B cell (primary cell): Measurements from ENCODE around the gene RFX2. TPM values are rescaled to one million over a fixed set of nuclear protein-coding genes. Genes with fewer than 3 reads are reported as not detected.

ENCODE experiments used
- ATAC-seq: fragments of 200-7000 bp; cut with Tn5 transposase; one replicate; pipeline ENCODE4 v1.10.0; 2021; ENCODE audit warnings: low read depth, mild to moderate bottlenecking, moderate number of reproducible peaks, moderate library complexity
- CTCF ChIA-PET: fragments of 350-600 bp; sonication (Branson Sonifier 250); formaldehyde crosslinking; loops from one replicate; lab custom pipeline; 2021; ENCODE audit warnings: antibody characterized with exemption, inconsistent platforms; lab: Charles Lee
- POLR2A ChIA-PET: fragments of 350-600 bp; sonication (Branson Sonifier 250); formaldehyde crosslinking; loops from one replicate; lab custom pipeline; 2021; ENCODE audit warnings: antibody characterized with exemption; lab: Charles Lee
- DNase-seq: peaks from one replicate; pipeline ENCODE4 v3.0.0; 2013
- H2AFZ ChIP-seq: 2 replicates; pipeline ENCODE4 v1.6.1; 2012; ENCODE audit warnings: mild to moderate bottlenecking, low read depth, low read length; ENCODE audit not compliant: insufficient read depth, poor library complexity, severe bottlenecking
- H3K27ac ChIP-seq, 2 donors: 1 replicate in 1 of 2; 2 replicates in 1 of 2; pipeline ENCODE4 v1.5.1; 2012 to 2013; ENCODE audit warnings: low read length in 2 of 2, mild to moderate bottlenecking in 2 of 2, moderate library complexity in 1 of 2
- H3K27me3 ChIP-seq, 4 experiments: fragments of 200-600 bp in 1 of 4; sonication (generic) in 1 of 4; replicated peaks in 1 of 4; 1 replicate in 2 of 4; 2 replicates in 2 of 4; pipeline versions ENCODE4 v1.6.1 to v1.7.0; 2013 to 2016; ENCODE audit warnings: low read length in 3 of 4, mild to moderate bottlenecking in 2 of 4, mixed read lengths in 1 of 4, moderate library complexity in 1 of 4; ENCODE audit not compliant: insufficient read depth in 4 of 4, control insufficient read depth in 3 of 4; ENCODE audit errors: control extremely low read depth in 1 of 4
- H3K36me3 ChIP-seq, 2 experiments: replicated peaks in 1 of 2; 1 replicate in 1 of 2; 2 replicates in 1 of 2; pipeline versions ENCODE4 v1.6.1 to v1.7.1; 2013; ENCODE audit warnings: low read length in 1 of 2; ENCODE audit not compliant: insufficient read depth in 2 of 2, control insufficient read depth in 1 of 2; ENCODE audit errors: control extremely low read depth in 1 of 2, extremely low read depth in 1 of 2
- H3K4me1 ChIP-seq, 2 donors: fragments of 200-600 bp in 1 of 2; sonication (generic) in 1 of 2; 1 replicate in 1 of 2; 2 replicates in 1 of 2; pipeline versions ENCODE4 v1.5.1 to v1.6.1; 2013 to 2017; ENCODE audit warnings: low read length in 2 of 2; ENCODE audit not compliant: control insufficient read depth in 2 of 2, insufficient read depth in 2 of 2
- H3K4me2 ChIP-seq: replicated peaks from 2 replicates; pipeline ENCODE3; 2012; ENCODE audit warnings: mild to moderate bottlenecking, low read depth, low read length; ENCODE audit not compliant: poor library complexity, severe bottlenecking
- H3K4me3 ChIP-seq, 5 experiments: fragments of 200-600 bp in 1 of 5; sonication (generic) in 1 of 5; 1 replicate in 3 of 5; 2 replicates in 2 of 5; pipeline versions ENCODE4 v1.5.1 to v1.7.0; 2011 to 2016; ENCODE audit warnings: low read length in 4 of 5, mild to moderate bottlenecking in 4 of 5, low read depth in 2 of 5, control low read depth in 1 of 5, moderate library complexity in 1 of 5; ENCODE audit not compliant: insufficient read depth in 1 of 5; ENCODE audit errors: control extremely low read depth in 1 of 5, extremely low read depth in 1 of 5
- H3K79me2 ChIP-seq: fragments of 200-600 bp; sonication (generic); one replicate; pipeline ENCODE4 v1.6.0; 2016; ENCODE audit warnings: low read length; ENCODE audit not compliant: control insufficient read depth, insufficient read depth
- H3K9ac ChIP-seq: fragments of 200-600 bp; sonication (generic); 2 replicates; pipeline ENCODE4 v1.6.1; 2017; ENCODE audit warnings: mild to moderate bottlenecking, low read length, moderate library complexity
- H3K9me3 ChIP-seq, 3 donors: one replicate each; pipeline versions ENCODE4 v1.6.1 to v1.7.1; 2013; ENCODE audit warnings: low read length in 2 of 3; ENCODE audit not compliant: control insufficient read depth in 2 of 3, insufficient read depth in 1 of 3; ENCODE audit errors: control extremely low read depth in 1 of 3
- H4K20me1 ChIP-seq: 2 replicates; pipeline ENCODE4 v1.6.0; 2012; ENCODE audit warnings: mild to moderate bottlenecking, low read length; ENCODE audit not compliant: insufficient read depth, control insufficient read depth, poor library complexity, severe bottlenecking
- H3K27ac Mint-ChIP-seq: one replicate; pipeline ENCODE4 v1.8.0; 2021; ENCODE audit warnings: mixed read lengths
- H3K27me3 Mint-ChIP-seq: one replicate; pipeline ENCODE4 v1.8.0; 2021; ENCODE audit warnings: mixed read lengths
- H3K4me1 Mint-ChIP-seq: one replicate; pipeline ENCODE4 v1.8.0; 2021; ENCODE audit warnings: mixed read lengths
- H3K4me3 Mint-ChIP-seq: one replicate; pipeline ENCODE4 v1.8.0; 2021; ENCODE audit warnings: mixed read lengths
- H3K9me3 Mint-ChIP-seq: one replicate; pipeline ENCODE4 v1.8.0; 2022; ENCODE audit warnings: mixed read lengths; ENCODE audit not compliant: insufficient read depth
- EZH2 ChIP-seq: IDR thresholded peaks from 2 replicates; pipeline ENCODE4 v1.6.1; 2012; ENCODE audit warnings: borderline replicate concordance, low read depth, mild to moderate bottlenecking, moderate library complexity, low read length; ENCODE audit not compliant: insufficient read depth, poor library complexity, severe bottlenecking
- WGBS: methylation state at CpG from one replicate; pipeline ENCODE4 v1.1.5; 2013; ENCODE audit warnings: missing lambda C conversion rate; ENCODE audit not compliant: insufficient coverage; 5-methylcytosine and 5-hydroxymethylcytosine counted together
- intact Hi-C: fragments of 100-400 bp; cut with micrococcal nuclease; formaldehyde crosslinking; loops from one replicate; pipeline ENCODE4 v1.10.0; 2022
- polyA plus RNA-seq: library from polyadenylated mRNA; depleted of rRNA; stranded (reverse); fragments of >200 nt; gene quantifications from 2 replicates; pipeline ENCODE4 v1.2.3, GENCODE V29; 2012
- total RNA-seq, 2 donors: library from RNA; stranded (reverse); fragments of 120-200 nt in 1 of 2; gene quantifications; 1 replicate in 1 of 2; 2 replicates in 1 of 2; pipeline versions ENCODE4 v1.2.3 to v1.2.4, GENCODE V29; 2013 to 2022
- TF ChIP-seq, protein P1 (sequence below): fragments of 200-600 bp; IDR thresholded peaks from one replicate; pipeline ENCODE4 v1.8.0; 2022; ENCODE audit warnings: antibody characterized with exemption, mild to moderate bottlenecking

RFX2 gene
- total and polyA plus RNA-seq, 2 donors (not counting 1 experiment from before 2014, with no cell fraction given) = 7.1 to 8.6 TPM

DNA sequence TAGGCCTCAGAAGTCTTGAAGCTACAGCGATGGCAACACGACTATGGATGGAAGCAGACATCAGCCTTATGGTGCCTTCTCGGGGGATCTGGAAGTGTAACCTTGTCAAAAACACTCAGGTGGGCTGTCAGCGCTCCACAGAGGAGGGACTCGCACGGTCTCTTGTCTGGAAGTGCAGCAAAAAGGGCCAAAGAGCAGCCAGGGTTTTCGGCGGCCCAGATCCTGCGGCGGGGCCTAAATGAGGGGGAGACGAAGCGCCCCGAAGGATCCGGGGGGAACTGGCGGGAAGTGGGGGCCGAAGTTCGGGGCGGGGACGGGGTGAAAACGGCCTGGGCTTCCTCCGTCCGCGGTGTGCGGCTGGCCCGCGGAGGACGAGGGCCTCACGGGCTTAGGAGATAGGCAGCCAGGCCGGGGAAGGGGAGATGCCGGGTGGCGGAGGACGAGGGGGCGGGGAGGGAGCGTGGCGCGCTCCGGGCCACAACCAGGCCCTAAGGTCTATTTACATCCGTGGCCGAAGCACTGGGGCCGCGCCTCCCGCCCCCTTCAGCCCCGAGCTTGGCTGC lies 133.0 kb downstream of the RFX2 start:
- Histone ChIP-seq H3K9ac (peak overlapping the region; percentile 96), H3K27ac (peak overlapping the region; percentile 54 to 91), H4K20me1 (peaks cover 52% of the 10 kb centered on the region), H3K4me3 (peak overlapping the region; percentile 59 to 93 (median 91)), H2AFZ (peak overlapping the region; percentile 88), H3K9me3 (no peaks in the 10 kb centered on the region), H3K4me1 (peaks cover 38 to 49% of the 10 kb centered on the region in 2 donors), H3K79me2 (peaks cover 64% of the 10 kb centered on the region), H3K27me3 (no peaks in the 10 kb centered on the region), H3K4me2 (peak overlapping the region; percentile 93), H3K36me3 (peaks cover 0 to 17% of the 10 kb centered on the region in 2 experiments)
- ChIA-PET CTCF (interaction anchor here (0.5 to 4.3 kb wide), 4 partner anchors 9 to 12 kb away, joined by 4 to 41 read pairs (median 19); no protein-coding TSS in a partner anchor), POLR2A (interaction anchor here (0.6 to 1.7 kb wide), 5 partner anchors 11 to 1466 kb away, joined by 3 to 8 read pairs (median 4); partner anchors contain the start of genes NDUFA11 and VMAC)
- intact Hi-C loops = loop anchor here (10.0 kb wide), 1 partner anchor 1003 kb away; no protein-coding TSS in a partner anchor
- Mint-ChIP-seq H3K27me3 (no peaks in the 10 kb centered on the region), H3K9me3 (no peaks in the 10 kb centered on the region), H3K4me1 (peaks cover 50% of the 10 kb centered on the region), H3K4me3 (peak overlapping the region; percentile 97), H3K27ac (peak overlapping the region; percentile 99)
- no peak for TF ChIP-seq EZH2
- TF ChIP-seq, protein P1, sequence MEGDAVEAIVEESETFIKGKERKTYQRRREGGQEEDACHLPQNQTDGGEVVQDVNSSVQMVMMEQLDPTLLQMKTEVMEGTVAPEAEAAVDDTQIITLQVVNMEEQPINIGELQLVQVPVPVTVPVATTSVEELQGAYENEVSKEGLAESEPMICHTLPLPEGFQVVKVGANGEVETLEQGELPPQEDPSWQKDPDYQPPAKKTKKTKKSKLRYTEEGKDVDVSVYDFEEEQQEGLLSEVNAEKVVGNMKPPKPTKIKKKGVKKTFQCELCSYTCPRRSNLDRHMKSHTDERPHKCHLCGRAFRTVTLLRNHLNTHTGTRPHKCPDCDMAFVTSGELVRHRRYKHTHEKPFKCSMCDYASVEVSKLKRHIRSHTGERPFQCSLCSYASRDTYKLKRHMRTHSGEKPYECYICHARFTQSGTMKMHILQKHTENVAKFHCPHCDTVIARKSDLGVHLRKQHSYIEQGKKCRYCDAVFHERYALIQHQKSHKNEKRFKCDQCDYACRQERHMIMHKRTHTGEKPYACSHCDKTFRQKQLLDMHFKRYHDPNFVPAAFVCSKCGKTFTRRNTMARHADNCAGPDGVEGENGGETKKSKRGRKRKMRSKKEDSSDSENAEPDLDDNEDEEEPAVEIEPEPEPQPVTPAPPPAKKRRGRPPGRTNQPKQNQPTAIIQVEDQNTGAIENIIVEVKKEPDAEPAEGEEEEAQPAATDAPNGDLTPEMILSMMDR = no peak
- DNase-seq (no peak), ATAC-seq (no peak)
- WGBS = under 1% methylated on average over 43 of the region's 43 CpGs

- H3K9ac ChIP-seq = peak overlapping the region; percentile 96
- peak overlapping the region; percentile 59 to 93 (median 91) for H3K4me3 ChIP-seq
- H3K36me3 ChIP-seq = peaks cover 0 to 20% of the 10 kb centered on the region in 2 experiments
- H4K20me1 ChIP-seq = peaks cover 57% of the 10 kb centered on the region
- peak overlapping the region; percentile 99 for H3K27ac Mint-ChIP-seq
- WGBS = 65% methylated on average over 7 of the region's 8 CpGs
- intact Hi-C loops = loop anchor here (10.0 kb wide), 1 partner anchor 1002 kb away; no protein-coding TSS in a partner anchor
- ChIA-PET POLR2A (interaction anchor here (1.7 kb wide), 1 partner anchor 12 kb away, joined by 3 read pairs; no protein-coding TSS in a partner anchor), CTCF (interaction anchor here (1.9 kb wide), 1 partner anchor 9 kb away, joined by 9 read pairs; no protein-coding TSS in a partner anchor)
- peaks cover 69% of the 10 kb centered on the region for H3K79me2 ChIP-seq
- peak overlapping the region; percentile 97 for H3K4me3 Mint-ChIP-seq
- H3K27me3 ChIP-seq = no peaks in the 10 kb centered on the region
- DNase-seq (no peak), ATAC-seq (no peak)
- H3K27me3 Mint-ChIP-seq = no peaks in the 10 kb centered on the region
- peaks cover 54% of the 10 kb centered on the region for H3K4me1 Mint-ChIP-seq
- peak overlapping the region; percentile 93 for H3K4me2 ChIP-seq
- no peaks in the 10 kb centered on the region for H3K9me3 Mint-ChIP-seq
- no peaks in the 10 kb centered on the region for H3K9me3 ChIP-seq
- peaks cover 38 to 49% of the 10 kb centered on the region in 2 donors for H3K4me1 ChIP-seq
- no peak for TF ChIP-seq EZH2
- TF ChIP-seq, protein P1 = no peak
- H2AFZ ChIP-seq = peak overlapping the region; percentile 88
- H3K27ac ChIP-seq = peak overlapping the region in 1 of 2 donors; percentile 91
Observed at GRCh38 chr19:5976768-5977167, 133.5 kb downstream of the RFX2 start.
